Measurements from ENCODE around the gene KIAA1614. TPM values are rescaled to one million over a fixed set of nuclear protein-coding genes. Genes with fewer than 3 reads are reported as not detected.

Gene KIAA1614
- total RNA-seq, 6 experiments from 2014 or later: 2.9 to 4.7 (median 3.9) TPM

DNA sequence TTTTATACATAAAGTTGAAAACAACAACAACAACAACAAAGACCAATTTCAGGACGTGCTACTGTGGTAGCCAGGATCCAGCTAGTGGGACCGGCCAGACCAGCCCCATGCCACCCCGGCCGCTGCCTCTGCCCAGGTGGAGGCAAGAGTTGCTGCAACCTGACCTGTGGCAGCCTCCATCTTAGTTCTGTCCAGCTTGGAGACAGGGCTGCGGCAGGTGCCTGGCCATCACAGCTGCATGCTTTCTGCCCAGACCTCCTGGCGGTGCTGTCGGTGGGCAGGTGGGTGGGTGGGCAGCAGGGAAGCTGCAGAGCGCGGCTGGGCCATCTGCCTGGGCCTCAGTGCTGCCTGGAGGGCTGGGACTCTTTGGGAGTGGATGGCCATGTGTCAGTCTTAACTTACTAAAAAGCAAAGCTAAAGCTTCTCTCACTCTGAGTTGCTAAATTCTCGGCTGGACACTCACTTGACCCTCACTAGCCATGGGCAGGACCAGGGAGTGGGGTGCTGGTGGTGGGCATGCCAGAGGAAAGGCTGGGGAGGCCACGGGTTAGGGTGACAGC lies 38.6 kb downstream of the KIAA1614 start:
- Mint-ChIP-seq H3K27ac (no peak overlapping the region), H3K4me3 (no peak overlapping the region), H3K4me1 (ENCODE audit: low read depth) (peaks cover 18% of the 10 kb centered on the region), H3K9me3 (peaks cover 20% of the 10 kb centered on the region), H3K27me3 (ENCODE audit: insufficient read depth) (peaks cover 6% of the 10 kb centered on the region), H3K36me3 (ENCODE audit: low read depth) (peaks cover 32% of the 10 kb centered on the region)
- no peak for DNase-seq
- TF ChIP-seq, protein P1, sequence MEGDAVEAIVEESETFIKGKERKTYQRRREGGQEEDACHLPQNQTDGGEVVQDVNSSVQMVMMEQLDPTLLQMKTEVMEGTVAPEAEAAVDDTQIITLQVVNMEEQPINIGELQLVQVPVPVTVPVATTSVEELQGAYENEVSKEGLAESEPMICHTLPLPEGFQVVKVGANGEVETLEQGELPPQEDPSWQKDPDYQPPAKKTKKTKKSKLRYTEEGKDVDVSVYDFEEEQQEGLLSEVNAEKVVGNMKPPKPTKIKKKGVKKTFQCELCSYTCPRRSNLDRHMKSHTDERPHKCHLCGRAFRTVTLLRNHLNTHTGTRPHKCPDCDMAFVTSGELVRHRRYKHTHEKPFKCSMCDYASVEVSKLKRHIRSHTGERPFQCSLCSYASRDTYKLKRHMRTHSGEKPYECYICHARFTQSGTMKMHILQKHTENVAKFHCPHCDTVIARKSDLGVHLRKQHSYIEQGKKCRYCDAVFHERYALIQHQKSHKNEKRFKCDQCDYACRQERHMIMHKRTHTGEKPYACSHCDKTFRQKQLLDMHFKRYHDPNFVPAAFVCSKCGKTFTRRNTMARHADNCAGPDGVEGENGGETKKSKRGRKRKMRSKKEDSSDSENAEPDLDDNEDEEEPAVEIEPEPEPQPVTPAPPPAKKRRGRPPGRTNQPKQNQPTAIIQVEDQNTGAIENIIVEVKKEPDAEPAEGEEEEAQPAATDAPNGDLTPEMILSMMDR (IDR thresholded peaks at IDR 0.05): no peak

DNA sequence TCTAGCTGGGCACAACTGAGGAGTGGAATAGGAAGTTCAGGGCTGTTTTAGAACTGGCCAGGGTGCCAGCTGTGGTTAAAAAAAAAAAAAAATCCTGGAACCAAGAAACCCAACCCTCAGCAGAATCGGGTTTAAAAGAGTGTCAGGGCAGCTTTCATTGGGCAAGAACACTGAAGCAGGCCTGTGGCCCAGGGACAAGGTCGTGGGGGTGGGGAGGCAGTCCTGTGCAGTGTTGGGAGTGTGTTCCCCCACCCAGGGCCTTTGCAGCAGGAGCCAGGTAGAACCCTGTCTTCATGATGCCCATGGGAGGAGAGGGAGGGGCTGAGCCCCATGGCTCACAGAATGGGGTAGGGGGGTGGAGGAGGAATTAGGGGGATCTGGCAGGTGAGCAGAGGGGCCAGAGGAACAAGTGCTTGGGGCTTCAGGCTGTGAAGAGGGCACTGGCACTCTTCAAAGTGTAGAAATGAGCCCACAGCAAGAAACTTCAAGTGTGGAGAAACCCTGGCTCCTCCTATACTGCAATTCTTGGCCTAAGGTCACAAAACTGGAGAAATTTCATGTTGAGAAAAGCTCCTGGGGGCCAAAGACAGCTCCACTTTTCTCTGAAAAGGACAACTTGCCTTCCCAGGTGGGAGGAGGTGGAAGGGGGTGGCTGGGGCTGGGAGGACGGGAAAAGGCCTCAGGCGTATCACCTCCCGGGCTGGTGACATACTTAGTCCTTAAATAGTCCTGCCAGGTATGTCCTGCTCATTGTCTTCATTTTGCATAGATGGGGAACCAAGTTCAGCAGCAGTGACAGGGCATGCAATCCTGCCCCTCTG lies 39.3 kb downstream of the KIAA1614 start:
- Mint-ChIP-seq H3K4me3 (no peak overlapping the region), H3K4me1 (ENCODE audit: low read depth) (peaks cover 18% of the 10 kb centered on the region), H3K27me3 (ENCODE audit: insufficient read depth) (peaks cover 6% of the 10 kb centered on the region), H3K9me3 (peaks cover 12% of the 10 kb centered on the region), H3K27ac (no peak overlapping the region), H3K36me3 (ENCODE audit: low read depth) (peaks cover 24% of the 10 kb centered on the region)
- no peak for DNase-seq
- TF ChIP-seq, protein P1 (IDR thresholded peaks at IDR 0.05): no peak

DNA sequence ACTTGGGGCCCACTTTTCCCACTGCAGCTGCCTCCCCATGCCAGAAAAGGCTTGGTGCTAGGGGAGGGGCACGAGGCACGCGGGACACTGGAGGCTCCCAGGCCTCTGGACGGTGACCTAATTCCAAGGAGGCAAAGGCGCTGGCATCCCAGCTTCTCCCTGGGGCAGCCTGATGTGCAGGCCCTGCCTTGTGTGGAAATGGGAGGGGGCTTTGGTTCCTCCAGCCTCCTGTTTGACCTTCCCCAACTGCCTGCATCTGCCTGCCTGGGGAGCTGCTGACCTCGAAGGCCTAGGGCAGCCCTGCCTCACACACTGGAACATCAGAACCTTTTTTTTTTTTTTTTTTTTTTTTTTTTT lies 39.9 kb downstream of the KIAA1614 start:
- DNase-seq: no peak
- Mint-ChIP-seq H3K4me3 (no peak overlapping the region), H3K27ac (no peak overlapping the region), H3K4me1 (ENCODE audit: low read depth) (peaks cover 18% of the 10 kb centered on the region), H3K9me3 (peaks cover 7% of the 10 kb centered on the region; the same call in 1 of the 2 replicates), H3K36me3 (ENCODE audit: low read depth) (peaks cover 19% of the 10 kb centered on the region), H3K27me3 (ENCODE audit: insufficient read depth) (peaks cover 6% of the 10 kb centered on the region)
- TF ChIP-seq, protein P1 (IDR thresholded peaks at IDR 0.05): no peak

DNA sequence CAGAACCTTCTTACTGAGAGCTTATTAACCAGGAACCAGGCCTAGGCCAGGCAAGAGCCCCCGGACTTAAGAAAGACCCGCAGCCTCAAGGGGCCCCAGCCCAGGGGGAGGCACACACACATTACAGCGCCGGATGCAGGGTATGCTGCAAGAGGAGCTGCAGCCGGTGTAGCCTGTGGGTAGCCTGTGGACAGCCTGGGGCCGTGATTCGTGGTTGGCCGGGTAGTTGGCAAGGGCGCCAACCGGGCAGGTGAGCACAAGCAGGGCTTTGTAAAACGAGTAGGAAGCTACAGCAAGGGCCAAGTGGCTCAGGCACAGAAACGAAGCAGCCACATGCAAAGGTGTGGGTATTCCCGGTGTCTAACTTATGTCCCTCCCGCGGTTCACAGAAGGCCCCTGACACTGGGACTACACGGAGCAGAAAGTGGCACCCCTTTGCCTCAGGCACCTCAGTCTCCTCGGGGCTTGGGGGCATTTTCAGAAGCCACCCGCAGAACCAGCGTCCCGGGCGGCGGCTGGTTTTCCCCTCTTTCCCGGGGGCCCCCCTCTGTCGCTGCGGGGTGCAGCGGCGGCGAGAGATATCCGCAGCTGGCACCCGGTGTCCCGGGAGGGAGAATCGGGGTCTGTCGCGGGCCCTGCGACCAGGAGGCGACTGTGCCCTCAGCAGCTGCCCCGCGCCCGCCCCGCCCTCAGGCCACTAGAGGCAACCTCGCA lies 40.8 kb downstream of the KIAA1614 start:
- TF ChIP-seq, protein P1 (IDR thresholded peaks at IDR 0.05): no peak
- no peak for DNase-seq
- H3K27ac Mint-ChIP-seq: peak overlapping the region; percentile 80
- H3K4me1 Mint-ChIP-seq (ENCODE audit: low read depth): peaks cover 18% of the 10 kb centered on the region
- peaks cover 1% of the 10 kb centered on the region; the same call in 1 of the 2 replicates for H3K9me3 Mint-ChIP-seq
- peaks cover 11% of the 10 kb centered on the region for H3K36me3 Mint-ChIP-seq (ENCODE audit: low read depth)
- H3K27me3 Mint-ChIP-seq (ENCODE audit: insufficient read depth): peaks cover 6% of the 10 kb centered on the region
- H3K4me3 Mint-ChIP-seq: peak overlapping the region; percentile 79

DNA sequence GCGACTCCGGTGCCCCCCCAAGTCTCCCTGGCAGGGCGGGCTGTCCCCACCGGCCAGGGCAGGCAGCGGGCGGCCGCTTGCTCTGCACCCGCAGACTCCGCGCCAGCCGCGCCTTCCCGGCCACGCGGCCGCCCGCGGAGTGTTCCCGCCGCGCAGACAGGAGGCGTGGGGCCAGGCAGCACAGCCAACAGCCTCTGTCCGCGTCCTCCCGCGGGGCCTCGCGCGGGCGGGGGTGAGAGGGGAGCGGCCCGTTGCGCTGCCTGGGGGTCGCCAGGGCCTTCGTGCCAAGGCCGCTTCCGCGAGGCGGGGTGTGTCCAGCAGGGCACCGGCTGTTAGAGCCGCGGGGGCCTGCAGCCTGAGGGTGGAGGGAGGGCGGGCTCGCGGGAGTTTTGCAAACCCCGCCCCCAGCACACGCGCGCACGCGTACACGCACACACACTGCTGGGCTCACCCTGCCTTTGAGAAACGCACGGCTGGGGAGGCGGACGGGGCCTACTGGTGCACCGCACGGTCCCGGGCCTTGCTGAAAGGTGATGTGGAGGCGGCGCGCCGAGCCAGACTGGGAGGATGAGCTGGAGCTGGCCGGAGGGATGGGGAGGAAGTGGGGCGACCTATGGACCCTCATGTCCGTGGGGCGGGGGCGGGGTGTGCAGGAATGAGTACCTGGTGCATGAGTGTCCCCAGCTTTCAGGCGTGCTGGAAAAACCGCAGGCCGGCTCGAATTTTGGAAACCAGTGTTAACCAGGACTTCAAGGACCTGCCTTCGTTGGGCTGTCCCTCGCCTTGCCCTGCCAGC lies 41.5 kb downstream of the KIAA1614 start:
- H3K27ac Mint-ChIP-seq: peak overlapping the region; percentile 82
- DNase-seq: peak; percentile 47
- H3K27me3 Mint-ChIP-seq (ENCODE audit: insufficient read depth): peaks cover 6% of the 10 kb centered on the region
- H3K4me3 Mint-ChIP-seq: peak overlapping the region; percentile 80
- H3K9me3 Mint-ChIP-seq: no peaks in the 10 kb centered on the region
- TF ChIP-seq, protein P1 (IDR thresholded peaks at IDR 0.05): peak; percentile 37; the same call in 1 of the 2 replicates
- H3K4me1 Mint-ChIP-seq (ENCODE audit: low read depth): peaks cover 18% of the 10 kb centered on the region
- peaks cover 12% of the 10 kb centered on the region for H3K36me3 Mint-ChIP-seq (ENCODE audit: low read depth)
